ENCODE measurements around the gene MMP15.

GRCh38 chr16:58094791-58095574 is 69.4 kb downstream of the MMP15 start:
- TF ChIP-seq POLR2A (IDR thresholded peaks at IDR 0.05; ENCODE audit: low read depth, low read length): no peak
- TF ChIP-seq POLR2AphosphoS5 (IDR thresholded peaks at IDR 0.05; ENCODE audit: low read depth, low read length): no peak

All from GM12892 (cell line).